Fibroblast of lung (primary cell): ENCODE measurements around the gene SLC7A6OS. TPM values are rescaled to one million over a fixed set of nuclear protein-coding genes. Genes with fewer than 3 reads are reported as not detected.

Experiments
- DNase-seq, 2 donors: peaks; one replicate each; pipeline versions ENCODE4 v3.0.0 to v3.0.0-alpha.2; 2010; ENCODE audit warnings: low read depth in 2 of 2
- H2AFZ ChIP-seq: 2 replicates; pipeline ENCODE4 v1.5.1; 2012; ENCODE audit warnings: low read length, control low read depth, inconsistent platforms
- H3K27ac ChIP-seq: 2 replicates; pipeline ENCODE4 v1.5.1; 2011; ENCODE audit warnings: low read length, control low read depth; ENCODE audit not compliant: insufficient read depth
- H3K27me3 ChIP-seq: 2 replicates; pipeline ENCODE4 v1.5.1; 2011; ENCODE audit warnings: mild to moderate bottlenecking, low read length; ENCODE audit not compliant: control insufficient read depth, insufficient read depth
- H3K36me3 ChIP-seq: 2 replicates; pipeline ENCODE4 v1.5.1; 2011; ENCODE audit warnings: low read length; ENCODE audit not compliant: control insufficient read depth, insufficient read depth
- H3K4me1 ChIP-seq: 2 replicates; pipeline ENCODE4 v1.5.1; 2011; ENCODE audit warnings: low read length; ENCODE audit not compliant: control insufficient read depth, insufficient read depth; ENCODE audit errors: extremely low read depth
- H3K4me2 ChIP-seq: 2 replicates; pipeline ENCODE4 v1.5.1; 2011; ENCODE audit warnings: low read length, control low read depth; ENCODE audit not compliant: insufficient read depth; ENCODE audit errors: extremely low read depth
- H3K4me3 ChIP-seq, 4 experiments: fragments of 200-600 bp in 1 of 4; sonication (generic) in 1 of 4; replicated peaks in 1 of 4; 2 replicates each; pipeline ENCODE4 v1.5.1; 2011 to 2016; ENCODE audit warnings: low read length in 4 of 4, low read depth in 3 of 4, mild to moderate bottlenecking in 3 of 4, control low read depth in 2 of 4, inconsistent platforms in 1 of 4, mixed read lengths in 1 of 4; ENCODE audit not compliant: insufficient read depth in 1 of 4; ENCODE audit errors: control extremely low read depth in 1 of 4
- H3K79me2 ChIP-seq: 2 replicates; pipeline ENCODE4 v1.5.1; 2012; ENCODE audit warnings: mild to moderate bottlenecking, low read length, inconsistent platforms; ENCODE audit not compliant: control insufficient read depth, insufficient read depth
- H3K9ac ChIP-seq: 2 replicates; pipeline ENCODE4 v1.5.1; 2011; ENCODE audit warnings: mild to moderate bottlenecking, low read length, control low read depth; ENCODE audit not compliant: insufficient read depth
- H3K9me3 ChIP-seq: 2 replicates; pipeline ENCODE4 v1.5.1; 2012; ENCODE audit warnings: low read depth, low read length; ENCODE audit not compliant: control insufficient read depth, insufficient read depth
- H4K20me1 ChIP-seq: 2 replicates; pipeline ENCODE4 v1.5.1; 2011; ENCODE audit warnings: low read length; ENCODE audit not compliant: control insufficient read depth, insufficient read depth; ENCODE audit errors: extremely low read depth
- EZH2 ChIP-seq: IDR thresholded peaks from 2 replicates; pipeline ENCODE4 v1.5.1; 2012; ENCODE audit warnings: low read length, control low read depth, mild to moderate bottlenecking; ENCODE audit errors: missing control alignments
- polyA plus RNA-seq, 2 donors: library from polyadenylated mRNA; depleted of rRNA in 1 of 2; stranded (reverse) in 1 of 2; unstranded in 1 of 2; fragments of >200 nt; gene quantifications; 2 replicates each; pipeline ENCODE4 v1.2.1, GENCODE V29; 2011 to 2012; ENCODE audit warnings: missing spikeins in 1 of 2
- total RNA-seq: library from RNA; depleted of rRNA; stranded (reverse); fragments of >200 nt; gene quantifications from 2 replicates; pipeline ENCODE4 v1.2.1, GENCODE V29; 2014
- TF ChIP-seq, protein P1 (sequence below), 2 donors: IDR thresholded peaks in 1 of 2; conservative IDR thresholded peaks in 1 of 2; 1 replicate in 1 of 2; 2 replicates in 1 of 2; pipeline ENCODE4 v1.5.1; 2011 to 2012; ENCODE audit warnings: low read length in 2 of 2, control low read depth in 1 of 2, inconsistent platforms in 1 of 2, low read depth in 1 of 2, mild to moderate bottlenecking in 1 of 2

SLC7A6OS gene
- total and polyA plus RNA-seq, 2 donors (not counting 1 experiment from before 2014, with no cell fraction given) = 8.7 to 19.5 TPM

DNA sequence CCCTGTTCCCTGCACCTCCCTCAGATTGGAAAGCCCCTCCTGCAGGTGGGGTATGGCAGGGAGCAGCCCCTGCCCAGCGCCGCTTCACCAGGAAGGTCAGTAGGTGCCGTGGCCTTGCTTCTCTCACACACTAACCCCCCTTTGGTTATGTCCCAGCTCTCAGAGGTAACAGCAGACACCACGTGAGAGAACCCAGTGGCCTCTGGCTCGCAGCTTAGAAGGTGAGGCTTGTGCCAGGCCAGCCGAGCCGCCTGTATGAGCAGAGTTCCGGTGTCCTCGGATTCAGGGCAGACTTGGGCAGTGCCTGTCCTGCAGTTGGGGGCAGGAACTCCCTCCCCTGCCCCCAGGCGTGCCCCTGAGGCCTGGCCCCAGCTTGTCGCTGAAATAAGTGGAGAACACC lies 47.2 kb upstream of the SLC7A6OS start:
- TF ChIP-seq, protein P1, sequence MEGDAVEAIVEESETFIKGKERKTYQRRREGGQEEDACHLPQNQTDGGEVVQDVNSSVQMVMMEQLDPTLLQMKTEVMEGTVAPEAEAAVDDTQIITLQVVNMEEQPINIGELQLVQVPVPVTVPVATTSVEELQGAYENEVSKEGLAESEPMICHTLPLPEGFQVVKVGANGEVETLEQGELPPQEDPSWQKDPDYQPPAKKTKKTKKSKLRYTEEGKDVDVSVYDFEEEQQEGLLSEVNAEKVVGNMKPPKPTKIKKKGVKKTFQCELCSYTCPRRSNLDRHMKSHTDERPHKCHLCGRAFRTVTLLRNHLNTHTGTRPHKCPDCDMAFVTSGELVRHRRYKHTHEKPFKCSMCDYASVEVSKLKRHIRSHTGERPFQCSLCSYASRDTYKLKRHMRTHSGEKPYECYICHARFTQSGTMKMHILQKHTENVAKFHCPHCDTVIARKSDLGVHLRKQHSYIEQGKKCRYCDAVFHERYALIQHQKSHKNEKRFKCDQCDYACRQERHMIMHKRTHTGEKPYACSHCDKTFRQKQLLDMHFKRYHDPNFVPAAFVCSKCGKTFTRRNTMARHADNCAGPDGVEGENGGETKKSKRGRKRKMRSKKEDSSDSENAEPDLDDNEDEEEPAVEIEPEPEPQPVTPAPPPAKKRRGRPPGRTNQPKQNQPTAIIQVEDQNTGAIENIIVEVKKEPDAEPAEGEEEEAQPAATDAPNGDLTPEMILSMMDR (conservative IDR thresholded peaks at IDR 0.05 in 1 of 2, IDR thresholded peaks at IDR 0.05 in 1 of 2; ENCODE audit: low read depth in 1 of 2, low read length in 2 of 2) = no peak
- no peak for TF ChIP-seq EZH2
- Histone ChIP-seq H3K4me3 (no peak overlapping the region), H3K27ac (no peak overlapping the region), H3K36me3 (peaks cover 14% of the 10 kb centered on the region), H3K79me2 (no peaks in the 10 kb centered on the region), H3K9ac (no peak overlapping the region), H3K9me3 (no peaks in the 10 kb centered on the region), H3K27me3 (no peaks in the 10 kb centered on the region), H2AFZ (no peak overlapping the region), H3K4me1 (no peaks in the 10 kb centered on the region), H3K4me2 (no peak overlapping the region), H4K20me1 (no peaks in the 10 kb centered on the region)
- DNase-seq = no peak

DNA sequence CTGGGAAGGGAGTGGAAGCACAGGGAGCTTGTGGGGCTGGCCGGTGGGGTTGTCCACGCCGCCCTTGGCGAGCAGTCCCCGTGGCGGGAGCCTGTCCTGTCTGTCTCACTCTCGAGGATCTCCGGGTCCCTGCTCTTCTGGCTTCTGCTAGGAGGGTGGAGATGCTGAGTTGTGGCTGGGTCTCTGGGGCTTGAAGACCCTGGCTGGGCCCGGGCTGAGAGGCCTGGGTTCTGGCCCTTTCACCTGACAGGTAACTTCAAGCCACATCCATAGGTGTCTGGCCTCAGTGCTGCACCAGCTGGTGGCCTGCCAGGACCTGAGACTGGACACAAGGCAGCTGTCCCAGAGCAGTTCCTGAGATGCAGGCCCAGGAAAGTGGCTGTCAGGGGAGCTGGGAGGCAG lies 46.8 kb upstream of the SLC7A6OS start:
- H3K27ac ChIP-seq = no peak overlapping the region
- TF ChIP-seq, protein P1 (conservative IDR thresholded peaks at IDR 0.05 in 1 of 2, IDR thresholded peaks at IDR 0.05 in 1 of 2; ENCODE audit: low read depth in 1 of 2, low read length in 2 of 2) = no peak
- TF ChIP-seq EZH2 = no peak
- no peaks in the 10 kb centered on the region for H4K20me1 ChIP-seq
- H3K27me3 ChIP-seq = no peaks in the 10 kb centered on the region
- H3K9ac ChIP-seq = no peak overlapping the region
- H3K4me3 ChIP-seq = no peak overlapping the region
- no peaks in the 10 kb centered on the region for H3K9me3 ChIP-seq
- no peak overlapping the region for H3K4me2 ChIP-seq
- no peaks in the 10 kb centered on the region for H3K79me2 ChIP-seq
- peaks cover 14% of the 10 kb centered on the region for H3K36me3 ChIP-seq
- DNase-seq = no peak
- no peaks in the 10 kb centered on the region for H3K4me1 ChIP-seq
- no peak overlapping the region for H2AFZ ChIP-seq

DNA sequence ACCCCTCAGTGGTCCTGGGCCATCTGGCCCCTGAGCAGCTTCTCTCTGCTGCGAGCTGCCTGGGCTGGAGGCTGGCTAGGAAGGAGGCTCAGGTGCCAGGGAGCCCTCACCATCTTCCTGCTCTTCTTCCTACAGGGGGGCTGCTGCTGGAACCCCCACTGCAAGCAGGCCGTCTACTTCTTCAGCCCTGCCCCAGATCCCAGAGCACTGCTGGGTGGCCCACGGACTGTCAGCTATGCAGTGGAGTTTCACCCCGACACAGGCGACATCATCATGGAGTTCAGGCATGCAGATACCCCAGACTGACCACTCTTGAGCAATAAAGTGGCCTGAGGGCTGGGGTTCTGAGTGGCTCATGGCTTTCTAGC lies 46.2 kb upstream of the SLC7A6OS start:
- no peaks in the 10 kb centered on the region for H3K27me3 ChIP-seq

More for the DNA sequence above, 46.2 kb upstream of the SLC7A6OS start:
- no peaks in the 10 kb centered on the region for H3K79me2 ChIP-seq
- TF ChIP-seq, protein P1 (conservative IDR thresholded peaks at IDR 0.05 in 1 of 2, IDR thresholded peaks at IDR 0.05 in 1 of 2; ENCODE audit: low read depth in 1 of 2, low read length in 2 of 2) = no peak
- no peak for TF ChIP-seq EZH2
- H3K36me3 ChIP-seq = peaks cover 17% of the 10 kb centered on the region
- H3K4me3 ChIP-seq = no peak overlapping the region
- H3K4me1 ChIP-seq = no peaks in the 10 kb centered on the region
- H3K9ac ChIP-seq = no peak overlapping the region
- H2AFZ ChIP-seq = no peak overlapping the region
- no peak overlapping the region for H3K4me2 ChIP-seq
- no peak overlapping the region for H3K27ac ChIP-seq
- no peak for DNase-seq
- no peaks in the 10 kb centered on the region for H4K20me1 ChIP-seq
- H3K9me3 ChIP-seq = no peaks in the 10 kb centered on the region
